NCI-H1105 (cell line): ENCODE results near the gene CELSR2.
"Not testable (repeated sequence)": the region's sequence is repeated elsewhere in the genome, so short reads cannot be mapped to it uniquely, and the experiment has no call there.

Experiments used
- DNase-seq: peaks from one replicate; lab custom pipeline; 2025; lab: John Stamatoyannopoulos, UW

CELSR2 gene

DNA sequence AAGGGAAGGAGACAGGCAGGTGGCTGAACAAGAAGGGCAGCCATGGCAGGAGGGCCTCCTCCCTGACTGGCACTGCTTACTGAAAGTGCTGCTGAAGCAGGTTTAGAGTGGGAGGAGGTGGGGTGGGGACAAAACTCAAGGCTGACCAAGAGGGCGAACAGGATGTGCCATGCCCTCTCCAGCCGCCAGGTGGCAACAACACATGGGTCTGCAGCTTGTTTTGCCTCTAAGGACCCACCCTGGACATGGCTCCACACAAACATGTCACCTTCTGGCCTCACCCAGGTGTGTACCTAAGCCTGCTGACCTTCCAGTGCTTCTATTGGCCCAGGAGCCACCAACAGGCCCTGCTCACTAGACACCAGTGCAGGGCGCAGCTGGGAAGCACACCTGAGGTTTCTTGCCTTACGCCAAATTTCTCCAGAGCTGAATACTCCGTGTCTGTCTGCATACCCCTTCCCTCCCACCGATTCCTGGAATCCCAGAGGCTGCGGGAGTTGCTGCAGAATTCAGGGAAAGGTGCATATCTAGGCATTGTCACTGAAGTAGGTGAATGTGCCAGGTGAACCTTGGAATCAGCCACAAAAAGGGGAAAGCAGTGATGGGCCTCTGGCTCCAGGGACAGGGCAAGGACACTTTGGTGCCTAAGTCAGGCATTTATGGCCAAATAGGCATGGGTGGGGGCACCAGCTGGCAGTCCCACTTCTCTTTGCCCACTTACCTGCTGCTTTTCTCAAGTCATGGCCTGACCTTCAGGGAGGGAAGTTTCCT lies 28.3 kb downstream of the CELSR2 start:
- DNase-seq: peak; percentile 52

DNA sequence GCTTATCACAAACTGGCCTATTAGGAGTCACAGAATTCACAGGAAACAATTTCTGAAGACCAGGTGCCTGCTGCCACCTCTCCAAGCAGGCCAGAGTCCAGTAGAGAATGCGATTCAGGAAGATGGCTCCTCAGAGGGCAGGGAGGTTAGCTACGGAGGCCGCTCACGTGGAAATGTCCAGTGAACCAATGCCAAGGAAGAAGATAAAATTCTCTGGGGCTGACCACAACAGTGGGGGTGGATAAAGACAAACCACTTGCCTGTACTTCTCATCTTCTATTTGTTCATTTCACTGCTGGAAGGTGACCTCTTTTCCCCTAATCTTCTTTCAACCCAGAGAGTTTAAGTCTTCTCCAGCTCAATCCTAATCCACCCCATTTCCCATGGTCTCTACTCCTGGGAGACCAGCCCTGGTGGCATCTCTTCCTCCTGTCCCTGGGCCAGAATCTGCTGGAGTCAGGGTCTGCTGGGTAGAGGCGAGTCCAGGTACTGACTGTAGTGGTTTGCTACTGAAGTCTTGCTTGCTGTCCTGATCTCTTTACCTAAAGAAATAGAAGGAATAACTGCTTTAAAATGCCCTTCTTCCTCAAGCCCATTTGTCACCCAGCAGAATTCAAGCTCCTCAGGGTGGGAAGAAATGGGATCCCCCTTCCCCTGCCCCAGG lies 30.4 kb downstream of the CELSR2 start:
- DNase-seq: no peak

DNA sequence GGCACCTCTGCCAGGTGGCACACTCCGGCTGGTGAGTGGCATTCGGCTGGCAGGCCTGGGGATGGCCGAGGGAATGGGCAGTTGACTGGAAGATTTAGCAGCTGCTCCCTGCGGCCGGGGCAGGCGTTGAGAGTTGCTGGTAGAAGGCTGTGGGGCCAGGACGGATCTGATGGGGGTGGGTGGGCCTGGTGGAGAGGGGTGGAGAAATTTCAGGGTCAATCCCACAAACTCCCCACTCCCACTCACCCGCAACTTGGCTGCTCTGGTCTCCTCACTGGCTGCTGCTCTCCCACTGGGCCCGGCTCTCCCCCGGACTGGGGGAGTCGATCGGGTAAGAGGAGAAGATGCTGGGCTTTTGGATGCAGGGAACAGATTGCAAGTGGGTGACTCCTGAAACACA lies 31.5 kb downstream of the CELSR2 start:
- DNase-seq: no peak

DNA sequence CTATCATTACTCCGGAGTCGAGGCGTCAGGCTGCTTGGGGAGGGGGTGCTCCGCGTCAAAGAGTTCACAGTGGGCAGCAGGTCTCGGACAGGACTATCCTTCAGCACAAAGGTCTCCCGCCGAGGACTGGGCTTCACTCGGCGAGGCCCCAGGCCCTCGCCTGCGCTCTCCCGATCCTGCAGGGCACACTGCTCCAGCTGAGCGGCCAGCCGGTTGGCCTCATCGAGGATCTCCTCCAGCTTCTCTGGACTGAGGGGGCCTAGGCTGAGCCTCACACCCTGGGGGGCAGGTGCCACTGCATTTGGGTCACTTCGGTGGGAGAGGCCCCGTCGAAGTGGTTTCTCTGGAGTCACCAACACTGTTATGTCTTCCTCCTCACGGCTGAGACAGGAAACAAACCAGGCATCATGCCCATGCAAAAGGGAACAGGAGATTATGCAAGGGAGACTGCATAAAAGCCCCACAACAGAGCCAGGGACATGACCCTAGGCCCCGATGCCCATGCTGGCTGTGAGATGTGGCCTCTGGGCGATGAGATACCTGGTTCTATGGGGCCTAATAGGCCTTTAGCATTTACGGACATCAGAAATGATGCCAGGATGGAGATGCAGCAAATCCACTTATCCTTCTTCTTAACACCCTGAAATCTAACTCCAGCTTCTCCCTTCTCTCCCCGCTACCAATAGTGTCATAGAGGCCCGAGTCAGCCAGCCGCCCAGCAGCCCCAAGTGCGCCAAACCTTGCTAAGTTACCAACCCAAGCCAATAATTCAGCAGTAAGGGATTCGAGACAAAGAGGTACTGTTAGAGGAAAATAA lies 32.5 kb downstream of the CELSR2 start:
- DNase-seq: no peak

DNA sequence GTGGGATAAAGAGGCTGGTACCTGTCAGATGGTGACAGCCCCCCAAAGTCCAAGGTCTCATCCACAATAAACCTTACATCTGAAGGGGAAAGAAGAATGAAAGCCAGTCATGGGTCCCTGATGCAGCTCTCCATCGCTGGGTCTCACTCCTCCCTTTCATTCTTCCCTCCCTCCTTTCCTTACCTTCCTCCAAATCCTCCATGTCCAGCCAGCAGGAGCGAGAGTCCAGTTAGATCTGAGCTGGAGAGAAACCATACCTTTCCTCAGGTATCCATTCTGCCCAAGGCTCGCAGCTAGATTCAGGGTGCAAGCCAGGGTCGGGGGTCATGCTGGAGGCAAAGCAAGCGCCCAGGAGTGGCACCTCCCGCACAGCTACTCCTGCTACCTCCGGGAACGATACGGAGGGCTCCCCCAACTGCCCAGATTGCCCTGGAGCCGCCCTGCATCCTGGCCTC lies 33.2 kb downstream of the CELSR2 start:
- peak; percentile 49 for DNase-seq

DNA sequence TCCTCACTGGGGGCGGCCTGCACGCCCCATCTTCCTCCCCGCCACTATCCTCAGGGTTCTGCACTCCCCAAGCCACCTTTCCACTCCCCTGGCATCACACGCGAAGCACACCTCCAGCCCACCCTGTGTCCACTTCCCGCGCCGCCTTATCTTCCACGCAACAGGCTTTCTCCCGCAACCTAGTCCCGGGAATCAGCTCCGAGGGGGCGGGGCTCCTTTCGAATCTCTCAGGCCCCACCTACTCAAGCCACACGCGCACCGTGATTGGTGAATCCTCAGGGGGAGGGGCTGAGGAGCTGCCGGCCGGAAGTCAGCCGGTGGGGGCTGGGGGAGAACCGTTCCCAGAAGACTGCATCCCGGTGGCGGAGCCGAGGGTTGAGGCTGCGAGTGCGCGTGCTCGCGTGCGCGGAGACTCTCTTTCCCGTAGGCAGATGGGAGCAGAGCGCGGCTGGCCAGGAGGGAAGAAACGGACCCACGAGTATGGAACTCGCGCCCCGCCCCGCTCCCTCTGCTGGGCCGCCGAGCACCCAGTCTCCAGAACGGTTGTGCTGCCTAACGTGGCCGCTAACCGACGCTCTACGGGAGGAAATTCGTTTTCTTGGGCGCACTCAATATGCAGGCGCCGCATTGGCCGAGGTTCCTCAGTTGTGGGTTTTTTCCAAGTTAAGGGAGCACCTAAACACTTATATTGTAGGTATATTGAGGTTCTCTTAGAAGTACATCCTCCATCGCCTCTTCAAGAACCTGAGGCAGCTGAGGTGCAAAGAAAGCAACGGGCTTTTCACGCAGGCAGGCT lies 33.8 kb downstream of the CELSR2 start, which contains the start of gene PSRC1:
Gene PSRC1 (minus strand): TSS at position 194 of the 796 bp plus-strand sequence.
- DNase-seq: peak; percentile 97

DNA sequence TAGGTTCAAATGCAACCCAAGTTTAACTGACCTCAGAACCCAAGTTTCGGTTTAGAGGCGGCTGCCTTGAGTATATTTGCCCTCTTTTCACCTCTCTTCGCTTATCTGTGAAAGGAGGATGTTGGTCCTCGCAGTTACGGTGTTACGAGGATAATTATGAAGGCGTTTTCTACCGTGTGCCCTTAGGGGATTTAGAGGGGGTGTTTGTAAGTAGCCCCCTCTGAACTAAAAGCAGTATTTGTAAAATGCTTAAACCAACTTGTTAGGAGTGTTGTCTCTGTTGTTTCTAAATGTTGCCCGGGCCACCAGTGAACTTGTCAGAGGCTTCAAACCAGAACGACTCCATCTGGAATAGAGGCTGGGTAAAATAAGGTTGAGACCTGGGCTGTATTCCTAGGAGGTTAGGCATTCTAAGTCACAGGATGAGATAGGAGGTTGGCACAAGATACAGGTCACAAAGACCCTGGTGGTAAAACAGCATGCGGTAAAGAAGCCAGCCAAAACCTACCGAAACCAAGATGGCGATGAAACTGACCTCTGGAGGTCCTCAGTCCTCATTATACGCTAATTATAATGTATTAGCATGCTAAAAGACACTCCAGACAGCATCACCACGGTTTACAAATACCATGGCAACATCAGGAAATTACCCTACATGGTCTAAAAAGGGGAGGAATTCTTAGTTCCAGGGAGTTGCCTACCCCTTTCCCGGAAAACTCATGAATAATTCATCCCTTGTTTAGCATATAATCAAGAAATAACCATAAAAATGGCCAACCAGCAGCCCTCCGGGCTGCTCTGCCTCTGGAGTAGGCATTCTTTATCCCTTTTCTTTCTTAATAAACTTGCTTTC lies 34.6 kb downstream of the CELSR2 start:
- no peak for DNase-seq

DNA sequence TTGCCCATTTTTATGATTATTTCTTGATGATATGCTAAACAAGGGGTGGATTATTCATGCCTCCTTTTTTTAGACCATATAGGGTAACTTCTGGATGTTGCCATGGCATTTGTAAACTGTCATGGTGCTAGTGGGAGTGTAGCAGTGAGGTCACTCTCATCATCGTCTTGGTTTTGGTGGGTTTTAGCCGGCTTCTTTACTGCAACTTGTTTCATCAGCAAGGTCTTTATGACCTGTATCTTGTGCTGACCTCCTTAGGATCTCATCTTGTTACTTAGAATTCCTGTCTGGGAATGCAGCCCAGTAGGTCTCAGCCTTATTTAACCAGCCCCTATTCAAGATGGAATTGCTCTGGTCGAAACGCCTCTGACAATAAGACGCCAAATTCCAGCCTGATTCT lies 37.4 kb downstream of the CELSR2 start:
- not testable (repeated sequence) for DNase-seq

DNA sequence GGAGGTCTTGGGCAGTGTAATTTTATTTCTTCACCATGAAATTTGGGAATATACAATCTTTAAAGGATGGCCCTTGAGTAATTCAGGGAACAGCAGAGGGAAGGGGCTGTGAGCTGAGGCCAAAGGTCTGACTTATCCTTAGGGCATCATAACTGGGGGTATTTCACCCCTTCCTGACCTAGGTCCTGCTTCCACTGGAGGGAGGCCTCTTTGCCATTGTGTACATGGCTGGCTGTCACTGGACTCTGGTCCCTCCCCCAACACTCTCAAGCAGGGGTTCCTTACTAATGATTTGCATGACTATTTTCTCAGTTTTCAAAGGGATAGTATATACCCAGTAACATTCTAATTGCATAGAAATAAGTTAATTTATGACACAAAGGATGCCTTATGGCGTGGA lies 40.8 kb downstream of the CELSR2 start:
- no peak for DNase-seq

DNA sequence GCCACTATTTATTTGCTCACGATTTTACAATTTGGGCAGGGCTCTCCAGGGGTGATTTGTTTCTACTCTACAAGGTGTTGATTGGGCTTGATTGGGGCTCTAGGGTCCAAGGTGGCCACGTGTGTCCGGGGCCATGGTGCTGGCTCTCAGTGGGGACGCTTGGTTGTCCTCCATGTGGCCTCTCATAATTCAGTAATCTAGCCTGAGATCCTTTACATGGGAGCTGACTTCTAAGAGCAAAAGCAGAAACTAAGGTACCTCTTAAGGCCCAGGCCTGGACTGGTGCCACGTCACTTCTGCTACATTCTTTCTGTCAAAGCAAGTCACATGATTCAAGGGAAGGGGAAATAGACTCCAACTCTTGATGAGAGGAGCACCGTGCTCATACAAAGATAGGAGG lies 41.7 kb downstream of the CELSR2 start:
- DNase-seq: no peak

DNA sequence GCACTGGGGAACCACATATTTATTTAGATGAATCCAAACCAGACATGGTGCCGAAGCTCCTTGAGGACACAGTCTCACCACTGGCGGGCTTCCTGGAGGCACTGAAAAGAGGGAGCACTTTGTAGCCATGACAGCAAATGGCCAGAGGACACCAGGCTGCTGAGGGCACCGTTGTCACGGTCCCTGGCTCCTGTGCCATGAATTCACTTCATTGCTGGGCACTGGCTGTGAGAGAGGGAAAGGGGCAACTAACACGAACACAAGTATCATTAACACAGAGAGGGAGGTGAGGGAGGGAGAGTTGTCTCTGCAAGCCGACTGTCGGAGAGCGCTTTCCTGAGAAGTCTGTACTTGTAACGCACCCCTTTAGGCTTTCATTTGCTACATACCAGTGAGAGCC lies 43.0 kb downstream of the CELSR2 start:
- no peak for DNase-seq

DNA sequence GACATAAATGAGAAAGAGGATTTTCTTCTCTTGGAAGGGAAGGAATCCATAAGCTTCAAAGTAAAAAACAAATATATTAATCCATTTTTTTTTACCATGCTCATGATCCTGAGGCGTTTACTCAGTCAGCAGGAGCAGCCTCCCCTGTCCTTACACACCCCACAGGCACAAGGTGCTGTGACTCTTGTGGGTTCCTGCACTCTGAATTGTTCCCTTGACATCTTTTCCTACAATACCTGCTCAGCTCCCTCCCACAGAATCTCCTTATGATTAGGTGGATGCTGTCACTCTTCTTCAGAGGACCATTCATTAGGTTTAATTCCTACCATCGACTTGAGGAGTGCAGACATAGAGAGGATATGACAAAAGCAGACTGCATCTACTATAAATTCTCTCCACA lies 43.7 kb downstream of the CELSR2 start:
- no peak for DNase-seq

DNA sequence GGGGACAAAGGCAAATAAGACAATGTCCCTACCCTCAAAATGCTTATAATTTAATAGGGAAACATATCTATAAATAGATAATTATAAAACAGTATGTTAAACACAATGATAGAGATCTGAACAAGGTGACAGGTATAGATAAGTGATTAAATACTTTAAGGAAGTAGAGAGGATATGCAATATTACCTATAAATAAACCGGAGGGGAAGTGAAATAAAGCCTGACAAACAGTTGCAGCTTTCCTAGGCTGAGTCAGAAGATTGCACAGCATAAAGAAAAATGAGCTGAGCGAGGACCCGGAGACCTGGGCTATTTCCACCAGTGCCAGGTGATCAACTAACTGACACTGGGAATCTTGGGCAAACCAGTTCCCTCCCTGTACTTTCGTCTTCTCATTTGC lies 45.1 kb downstream of the CELSR2 start:
- no peak for DNase-seq

DNA sequence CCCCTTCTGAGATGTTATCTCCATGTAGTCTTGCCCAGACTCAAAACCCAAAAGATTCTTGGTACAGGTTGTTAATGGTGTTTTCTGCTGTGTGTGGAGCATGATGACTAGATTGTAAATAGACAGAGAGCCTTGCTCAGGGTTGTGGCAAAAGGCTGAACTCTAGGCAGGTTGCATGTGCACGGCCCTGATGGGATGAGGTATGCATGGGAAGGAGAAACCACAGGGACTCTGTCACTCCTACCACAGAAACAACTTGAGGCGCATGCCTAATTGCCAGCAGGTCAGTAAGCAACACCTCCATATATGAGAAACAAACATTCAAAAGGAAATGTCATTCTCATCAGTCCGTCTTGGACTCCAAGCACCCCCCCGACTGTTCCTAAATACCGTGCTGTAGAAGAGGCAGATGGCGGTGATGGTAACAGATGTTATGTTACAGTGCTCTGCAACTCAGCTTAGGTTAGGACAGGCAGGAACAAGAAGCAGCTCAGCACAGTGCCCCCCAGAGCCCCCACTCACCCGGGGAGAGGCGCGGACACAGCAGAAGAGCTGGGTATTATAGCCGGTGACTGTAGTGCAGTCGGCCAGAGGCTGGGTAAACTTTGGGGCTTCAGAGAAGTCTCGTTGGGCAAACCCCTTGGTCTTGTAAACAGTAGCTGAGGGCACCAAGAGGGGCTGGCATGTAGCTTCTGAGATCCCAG lies 46.5 kb downstream of the CELSR2 start:
- no peak for DNase-seq

DNA sequence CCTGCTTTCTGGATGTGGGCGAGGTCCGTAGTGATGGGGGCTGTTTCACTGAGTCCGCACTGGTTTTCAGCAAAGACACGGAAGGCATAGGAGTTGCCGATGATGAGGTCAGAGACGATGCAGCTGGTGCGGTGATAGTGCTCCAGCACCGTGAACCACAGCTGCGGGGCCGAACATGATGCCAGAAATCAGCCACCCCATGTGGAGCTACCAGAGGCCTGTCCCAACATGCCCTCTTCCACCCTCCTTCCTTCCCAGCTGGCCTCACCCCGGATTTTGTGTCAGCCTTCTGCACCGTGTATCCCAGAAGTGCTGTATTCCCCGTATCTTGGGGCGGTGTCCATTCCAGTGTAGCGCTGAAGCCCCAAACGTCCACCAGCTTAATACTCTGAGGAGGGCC lies 47.4 kb downstream of the CELSR2 start:
- no peak for DNase-seq

DNA sequence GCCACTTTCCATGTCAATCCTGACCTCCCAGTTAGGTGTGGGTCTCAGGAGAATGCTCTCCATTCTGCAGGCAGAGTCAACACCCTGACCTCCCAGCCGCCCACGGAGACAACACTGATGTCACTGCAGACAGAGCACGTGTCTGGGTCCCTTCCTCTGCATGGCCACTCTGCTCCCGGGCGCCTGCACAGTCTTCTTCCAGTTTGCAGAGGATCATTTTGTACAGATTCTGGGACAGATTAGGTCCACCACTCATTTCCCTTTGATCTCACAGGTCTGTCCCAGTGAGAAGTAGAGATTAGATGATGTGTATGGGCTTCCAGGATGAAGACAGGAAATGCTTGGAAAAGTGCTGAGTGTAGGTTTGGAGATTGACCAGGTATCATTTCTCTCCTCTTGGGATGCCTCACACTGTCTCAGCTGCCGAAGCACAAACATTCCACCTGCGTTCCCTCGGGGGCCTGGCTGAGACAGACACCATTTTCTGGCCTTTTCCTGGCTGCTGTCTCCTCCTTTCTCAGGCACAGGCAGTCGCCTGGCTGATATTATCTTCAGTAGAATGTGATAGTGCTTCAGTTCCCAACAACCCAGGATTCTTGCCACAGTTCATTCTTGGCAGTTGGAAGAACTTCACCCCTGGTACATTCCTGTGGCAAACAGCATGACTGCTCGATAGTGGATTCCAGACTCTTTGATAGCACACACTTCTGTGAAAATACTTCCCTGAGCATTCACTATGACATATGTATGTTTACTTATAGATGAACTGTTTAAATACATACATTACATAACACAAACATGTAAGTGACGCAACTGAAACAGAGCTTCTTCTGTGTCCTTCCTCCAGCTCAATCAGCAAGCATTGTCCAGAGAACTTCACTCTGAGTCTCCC lies 49.6 kb downstream of the CELSR2 start:
- no peak for DNase-seq

DNA sequence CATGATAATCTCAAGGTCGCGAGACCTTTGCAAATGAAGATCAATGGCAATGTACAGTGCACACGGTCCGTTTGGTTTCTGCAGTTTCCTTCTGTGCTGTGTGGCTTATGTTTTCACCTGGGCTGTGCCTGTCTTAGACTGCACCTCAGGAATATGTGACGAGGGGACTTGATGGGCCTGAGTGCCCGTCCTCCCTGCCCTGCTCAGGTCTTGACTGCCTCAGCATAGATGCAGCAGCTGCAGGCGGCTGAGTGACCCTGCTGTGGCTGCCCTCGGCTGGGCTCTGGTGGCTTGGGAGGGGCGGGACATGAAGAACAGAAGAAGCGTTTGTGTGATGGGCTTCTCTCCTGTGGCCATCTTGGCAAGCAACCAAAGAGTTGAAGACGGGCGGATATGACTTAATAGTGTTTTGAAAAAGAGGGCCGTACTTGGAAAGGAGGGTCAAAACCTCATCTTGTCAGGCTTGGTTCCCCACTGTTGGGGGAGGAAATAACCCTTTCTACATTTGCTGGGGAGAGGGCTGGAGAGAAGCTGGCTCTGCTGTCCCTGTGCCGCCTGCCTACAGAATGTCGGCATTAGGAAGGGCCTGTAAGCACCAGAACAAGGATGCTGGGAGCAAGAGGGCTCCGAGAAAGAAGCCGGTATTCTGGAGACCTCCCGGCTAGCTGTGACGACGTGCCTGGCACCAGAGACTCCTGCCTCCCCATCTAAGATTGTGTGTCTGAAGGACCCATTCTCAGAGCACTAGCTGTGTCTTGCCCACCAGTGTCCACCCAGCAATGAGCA lies 50.4 kb downstream of the CELSR2 start:
- no peak for DNase-seq

DNA sequence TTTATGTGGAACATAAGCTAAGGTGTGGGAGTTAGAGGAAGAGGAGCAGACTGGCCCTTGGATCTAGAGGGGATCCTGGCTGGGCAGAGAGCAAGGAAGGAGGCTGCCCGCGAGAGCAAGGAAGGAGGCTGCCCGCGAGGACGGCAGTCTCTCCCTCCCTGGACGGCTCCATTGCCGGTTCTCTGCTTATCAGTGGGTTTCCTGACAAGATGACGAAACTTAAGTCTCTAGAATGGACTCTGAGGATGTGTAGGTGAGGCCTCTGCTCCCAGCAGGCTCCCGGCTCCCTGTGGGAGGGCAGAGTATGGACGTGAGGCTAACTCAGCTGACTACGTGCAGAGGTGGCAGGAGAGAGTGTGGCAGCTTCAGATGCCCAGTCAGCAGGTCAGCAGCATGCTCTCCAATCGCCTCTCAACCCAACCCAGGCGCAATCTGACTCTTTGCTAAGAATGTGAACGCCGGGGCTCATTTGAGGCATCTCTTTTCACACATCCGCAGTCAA lies 51.4 kb downstream of the CELSR2 start:
- no peak for DNase-seq
